Astrocyte of the spinal cord (primary cell): ENCODE data around the gene SRRM2.

Experiments used
- DNase-seq: peaks from one replicate; pipeline ENCODE4 v3.0.0; 2011; ENCODE audit warnings: low read depth, low spot score
- H3K4me3 ChIP-seq: 2 replicates; pipeline ENCODE4 v1.5.1; 2011; ENCODE audit warnings: low read depth, mild to moderate bottlenecking, low read length, moderate library complexity
- CTCF ChIP-seq: IDR thresholded peaks from 2 replicates; pipeline ENCODE4 v1.5.1; 2012; ENCODE audit warnings: low read depth, mild to moderate bottlenecking, low read length, inconsistent platforms
- in situ Hi-C: cut with HindIII; loops from 2 replicates; pipeline ENCODE4 v1.10.0; 2017; ENCODE audit warnings: low sequenced_read_pairs

SRRM2 gene

GRCh38 chr16:2779978-2780898 lies 27.8 kb downstream of the SRRM2 start:
- no peak for DNase-seq
- in situ Hi-C loops, result no loop called here
- H3K4me3 ChIP-seq, result no peak overlapping the region
- no peak for TF ChIP-seq CTCF

- no peak for TF ChIP-seq CTCF
- in situ Hi-C loops, result no loop called here
- H3K4me3 ChIP-seq, result no peak overlapping the region
- DNase-seq, result no peak
These were observed 30.3 kb downstream of the SRRM2 start for GRCh38 chr16:2782583-2783351.

GRCh38 chr16:2783581-2784357 lies 31.3 kb downstream of the SRRM2 start:
- no peak for DNase-seq
- H3K4me3 ChIP-seq, result no peak overlapping the region
- no peak for TF ChIP-seq CTCF
- in situ Hi-C loops, result no loop called here

GRCh38 chr16:2784358-2785100 lies 32.1 kb downstream of the SRRM2 start:
- H3K4me3 ChIP-seq, result no peak overlapping the region
- no peak for DNase-seq
- in situ Hi-C loops, result no loop called here
- no peak for TF ChIP-seq CTCF

- TF ChIP-seq CTCF, result no peak
- H3K4me3 ChIP-seq, result no peak overlapping the region
- in situ Hi-C loops, result no loop called here
- DNase-seq, result no peak
These were observed 32.9 kb downstream of the SRRM2 start for GRCh38 chr16:2785101-2785991.
